WTC11 (cell line): Measurements from ENCODE around the gene ASB4. TPM values are rescaled to one million over a fixed set of nuclear protein-coding genes. Genes with fewer than 3 reads are reported as not detected.

Source experiments
- ATAC-seq: fragments of 200-7000 bp; cut with Tn5 transposase; 2 replicates; pipeline ENCODE4 v1.10.0; 2021; ENCODE audit warnings: mild to moderate bottlenecking, moderate library complexity
- CTCF ChIA-PET: fragments of 300-600 bp; sonication (Branson Sonifier 250); formaldehyde crosslinking; loops from one replicate; lab custom pipeline; 2021; ENCODE audit warnings: antibody characterized with exemption; lab: Charles Lee
- POLR2A ChIA-PET: fragments of 350-600 bp; sonication (Branson Sonifier 250); formaldehyde crosslinking; loops from one replicate; lab custom pipeline; 2021; ENCODE audit warnings: antibody characterized with exemption; lab: Charles Lee
- DNase-seq: peaks from one replicate; pipeline ENCODE4 v3.0.0; 2021; ENCODE audit warnings: low spot score
- H3K27ac Mint-ChIP-seq: 2 replicates; pipeline ENCODE4 v1.8.0; 2021; ENCODE audit warnings: mixed read lengths
- H3K27me3 Mint-ChIP-seq: 2 replicates; pipeline ENCODE4 v1.8.0; 2021; ENCODE audit warnings: low read depth, mild to moderate bottlenecking, moderate library complexity, mixed read lengths
- H3K36me3 Mint-ChIP-seq: 2 replicates; pipeline ENCODE4 v1.8.0; 2021; ENCODE audit warnings: mixed read lengths
- H3K4me1 Mint-ChIP-seq: 2 replicates; pipeline ENCODE4 v1.8.0; 2022; ENCODE audit warnings: mixed read lengths
- H3K4me3 Mint-ChIP-seq: 2 replicates; pipeline ENCODE4 v1.8.0; 2021; ENCODE audit warnings: mild to moderate bottlenecking, moderate library complexity, mixed read lengths
- H3K9me3 Mint-ChIP-seq: 2 replicates; pipeline ENCODE4 v1.8.0; 2021; ENCODE audit warnings: mixed read lengths
- FOXP1 ChIP-seq: sonication (generic); formaldehyde crosslinking; IDR thresholded peaks from 2 replicates; pipeline ENCODE4 v1.8.0; 2022; ENCODE audit warnings: missing genetic modification reagents, mild to moderate bottlenecking, moderate library complexity, borderline replicate concordance
- MYBL2 ChIP-seq: sonication (generic); formaldehyde crosslinking; IDR thresholded peaks from 2 replicates; pipeline ENCODE4 v1.8.1; 2023; ENCODE audit warnings: mild to moderate bottlenecking, moderate library complexity, missing genetic modification reagents
- NR1H2 ChIP-seq: sonication (generic); formaldehyde crosslinking; IDR thresholded peaks from 2 replicates; pipeline ENCODE4 v1.9.0; 2021; ENCODE audit warnings: mild to moderate bottlenecking, moderate library complexity, missing genetic modification reagents
- SMAD3 ChIP-seq: sonication (generic); formaldehyde crosslinking; IDR thresholded peaks from 2 replicates; pipeline ENCODE4 v1.8.0; 2022; ENCODE audit warnings: missing genetic modification reagents, mild to moderate bottlenecking, borderline replicate concordance
- SMAD4 ChIP-seq: sonication (generic); formaldehyde crosslinking; IDR thresholded peaks from 2 replicates; pipeline ENCODE4 v1.8.0; 2022; ENCODE audit warnings: mild to moderate bottlenecking, missing genetic modification reagents
- SOX15 ChIP-seq: fragments of 250-450 bp; sonication (Bioruptor Pico); IDR thresholded peaks from 2 replicates; pipeline ENCODE4 v1.9.0; 2021; ENCODE audit warnings: mild to moderate bottlenecking
- TP53 ChIP-seq: sonication (generic); formaldehyde crosslinking; IDR thresholded peaks from 2 replicates; pipeline ENCODE4 v1.8.1; 2023; ENCODE audit warnings: mild to moderate bottlenecking, missing genetic modification reagents
- ZNF416 ChIP-seq: fragments of 250-450 bp; sonication (Bioruptor Pico); IDR thresholded peaks from 2 replicates; pipeline ENCODE4 v1.9.0; 2021; ENCODE audit warnings: mild to moderate bottlenecking, inconsistent platforms
- total RNA-seq: library from RNA; stranded (reverse); gene quantifications from 3 replicates; pipeline ENCODE4 v1.2.3, GENCODE V29; 2021
- TF ChIP-seq, protein P1 (sequence below): fragments of 250-450 bp; sonication (Bioruptor Pico); IDR thresholded peaks from 2 replicates; pipeline ENCODE4 v1.9.0; 2021; ENCODE audit warnings: moderate library complexity, mild to moderate bottlenecking, inconsistent platforms, borderline replicate concordance
- TF ChIP-seq, protein P2 (sequence below): sonication (generic); formaldehyde crosslinking; IDR thresholded peaks from 2 replicates; pipeline ENCODE4 v1.8.1; 2023; ENCODE audit warnings: mild to moderate bottlenecking, missing genetic modification reagents, moderate library complexity
- TF ChIP-seq, protein P3 (sequence below): sonication (generic); formaldehyde crosslinking; IDR thresholded peaks from 2 replicates; pipeline ENCODE4 v1.8.0; 2023; ENCODE audit warnings: missing genetic modification reagents, mild to moderate bottlenecking, borderline replicate concordance
- TF ChIP-seq, protein P4 (sequence below): fragments of 250-450 bp; sonication (Bioruptor Pico); IDR thresholded peaks from 2 replicates; pipeline ENCODE4 v1.8.0; 2021; ENCODE audit warnings: mild to moderate bottlenecking
- TF ChIP-seq, protein P5 (sequence below): sonication (generic); formaldehyde crosslinking; IDR thresholded peaks from 2 replicates; pipeline ENCODE4 v1.8.0; 2023; ENCODE audit warnings: mild to moderate bottlenecking, missing genetic modification reagents
- TF ChIP-seq, protein P6 (sequence below): sonication (generic); formaldehyde crosslinking; IDR thresholded peaks from 2 replicates; pipeline ENCODE4 v1.8.1; 2022; ENCODE audit warnings: mild to moderate bottlenecking, missing genetic modification reagents, moderate library complexity, borderline replicate concordance

Gene ASB4
- total RNA-seq, 1 experiment from 2014 or later, result not detected

DNA sequence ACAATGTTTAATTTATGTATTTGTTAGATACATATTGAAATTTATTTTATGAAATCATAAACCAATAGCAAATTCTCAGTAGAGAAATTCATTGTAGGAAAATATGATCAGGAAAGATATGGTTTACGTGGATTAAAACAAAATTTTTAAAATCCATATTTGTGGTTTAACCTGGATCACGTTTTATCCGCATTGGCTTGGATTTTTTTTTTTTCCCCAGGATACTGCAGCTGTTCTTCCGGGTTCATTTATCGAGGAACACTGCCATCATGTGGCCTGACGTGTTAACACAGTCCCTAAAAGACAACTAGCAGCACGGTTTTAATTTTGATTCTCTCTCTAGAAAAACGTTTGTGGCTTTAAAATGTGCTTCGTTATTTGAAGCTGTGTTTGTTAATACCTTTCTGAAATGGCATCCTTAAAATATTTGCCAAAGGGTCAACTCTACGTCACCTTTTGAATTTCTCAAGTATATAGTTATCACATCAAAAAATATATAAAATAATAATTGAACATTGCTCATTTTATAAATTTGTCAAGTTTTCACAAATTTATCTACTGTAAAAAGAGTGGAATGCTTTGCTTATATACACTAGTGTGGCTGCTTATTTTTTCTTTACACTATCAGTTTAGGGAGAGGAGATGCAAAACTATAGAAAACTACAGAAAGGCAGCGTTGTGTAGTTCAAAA is 8.7 kb upstream of the ASB4 start:
- ATAC-seq, result peak; percentile 36
- ChIA-PET POLR2A (no interaction called here), CTCF (interaction anchor here (0.6 to 3.2 kb wide), 36 partner anchors 9 to 1188 kb away, joined by 3 to 36 read pairs (median 5); partner anchors contain the start of genes ASB4, PON1, PON3 and SGCE)
- TF ChIP-seq ZNF416 (no peak), SMAD3 (CRISPR knock-in tag) (no peak), SMAD4 (CRISPR knock-in tag) (no peak), TP53 (CRISPR knock-in tag) (no peak), FOXP1 (CRISPR knock-in tag) (no peak), MYBL2 (no peak)
- TF ChIP-seq, protein P1, sequence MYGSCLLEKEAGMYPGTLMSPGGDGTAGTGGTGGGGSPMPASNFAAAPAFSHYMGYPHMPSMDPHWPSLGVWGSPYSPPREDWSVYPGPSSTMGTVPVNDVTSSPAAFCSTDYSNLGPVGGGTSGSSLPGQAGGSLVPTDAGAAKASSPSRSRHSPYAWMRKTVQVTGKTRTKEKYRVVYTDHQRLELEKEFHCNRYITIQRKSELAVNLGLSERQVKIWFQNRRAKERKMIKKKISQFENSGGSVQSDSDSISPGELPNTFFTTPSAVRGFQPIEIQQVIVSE (CRISPR knock-in tag), result no peak
- TF ChIP-seq, protein P2, sequence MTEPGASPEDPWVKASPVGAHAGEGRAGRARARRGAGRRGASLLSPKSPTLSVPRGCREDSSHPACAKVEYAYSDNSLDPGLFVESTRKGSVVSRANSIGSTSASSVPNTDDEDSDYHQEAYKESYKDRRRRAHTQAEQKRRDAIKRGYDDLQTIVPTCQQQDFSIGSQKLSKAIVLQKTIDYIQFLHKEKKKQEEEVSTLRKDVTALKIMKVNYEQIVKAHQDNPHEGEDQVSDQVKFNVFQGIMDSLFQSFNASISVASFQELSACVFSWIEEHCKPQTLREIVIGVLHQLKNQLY, result no peak
- TF ChIP-seq, protein P3, sequence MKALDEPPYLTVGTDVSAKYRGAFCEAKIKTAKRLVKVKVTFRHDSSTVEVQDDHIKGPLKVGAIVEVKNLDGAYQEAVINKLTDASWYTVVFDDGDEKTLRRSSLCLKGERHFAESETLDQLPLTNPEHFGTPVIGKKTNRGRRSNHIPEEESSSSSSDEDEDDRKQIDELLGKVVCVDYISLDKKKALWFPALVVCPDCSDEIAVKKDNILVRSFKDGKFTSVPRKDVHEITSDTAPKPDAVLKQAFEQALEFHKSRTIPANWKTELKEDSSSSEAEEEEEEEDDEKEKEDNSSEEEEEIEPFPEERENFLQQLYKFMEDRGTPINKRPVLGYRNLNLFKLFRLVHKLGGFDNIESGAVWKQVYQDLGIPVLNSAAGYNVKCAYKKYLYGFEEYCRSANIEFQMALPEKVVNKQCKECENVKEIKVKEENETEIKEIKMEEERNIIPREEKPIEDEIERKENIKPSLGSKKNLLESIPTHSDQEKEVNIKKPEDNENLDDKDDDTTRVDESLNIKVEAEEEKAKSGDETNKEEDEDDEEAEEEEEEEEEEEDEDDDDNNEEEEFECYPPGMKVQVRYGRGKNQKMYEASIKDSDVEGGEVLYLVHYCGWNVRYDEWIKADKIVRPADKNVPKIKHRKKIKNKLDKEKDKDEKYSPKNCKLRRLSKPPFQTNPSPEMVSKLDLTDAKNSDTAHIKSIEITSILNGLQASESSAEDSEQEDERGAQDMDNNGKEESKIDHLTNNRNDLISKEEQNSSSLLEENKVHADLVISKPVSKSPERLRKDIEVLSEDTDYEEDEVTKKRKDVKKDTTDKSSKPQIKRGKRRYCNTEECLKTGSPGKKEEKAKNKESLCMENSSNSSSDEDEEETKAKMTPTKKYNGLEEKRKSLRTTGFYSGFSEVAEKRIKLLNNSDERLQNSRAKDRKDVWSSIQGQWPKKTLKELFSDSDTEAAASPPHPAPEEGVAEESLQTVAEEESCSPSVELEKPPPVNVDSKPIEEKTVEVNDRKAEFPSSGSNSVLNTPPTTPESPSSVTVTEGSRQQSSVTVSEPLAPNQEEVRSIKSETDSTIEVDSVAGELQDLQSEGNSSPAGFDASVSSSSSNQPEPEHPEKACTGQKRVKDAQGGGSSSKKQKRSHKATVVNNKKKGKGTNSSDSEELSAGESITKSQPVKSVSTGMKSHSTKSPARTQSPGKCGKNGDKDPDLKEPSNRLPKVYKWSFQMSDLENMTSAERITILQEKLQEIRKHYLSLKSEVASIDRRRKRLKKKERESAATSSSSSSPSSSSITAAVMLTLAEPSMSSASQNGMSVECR (CRISPR knock-in tag), result no peak
- TF ChIP-seq, protein P4, sequence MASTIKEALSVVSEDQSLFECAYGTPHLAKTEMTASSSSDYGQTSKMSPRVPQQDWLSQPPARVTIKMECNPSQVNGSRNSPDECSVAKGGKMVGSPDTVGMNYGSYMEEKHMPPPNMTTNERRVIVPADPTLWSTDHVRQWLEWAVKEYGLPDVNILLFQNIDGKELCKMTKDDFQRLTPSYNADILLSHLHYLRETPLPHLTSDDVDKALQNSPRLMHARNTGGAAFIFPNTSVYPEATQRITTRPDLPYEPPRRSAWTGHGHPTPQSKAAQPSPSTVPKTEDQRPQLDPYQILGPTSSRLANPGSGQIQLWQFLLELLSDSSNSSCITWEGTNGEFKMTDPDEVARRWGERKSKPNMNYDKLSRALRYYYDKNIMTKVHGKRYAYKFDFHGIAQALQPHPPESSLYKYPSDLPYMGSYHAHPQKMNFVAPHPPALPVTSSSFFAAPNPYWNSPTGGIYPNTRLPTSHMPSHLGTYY, result no peak
- H3K27me3 Mint-ChIP-seq, result no peaks in the 10 kb centered on the region
- peaks cover 20% of the 10 kb centered on the region for H3K4me1 Mint-ChIP-seq
- peak; percentile 58 for DNase-seq
- no peaks in the 10 kb centered on the region for H3K9me3 Mint-ChIP-seq
- H3K27ac Mint-ChIP-seq, result no peak overlapping the region
- H3K36me3 Mint-ChIP-seq, result no peaks in the 10 kb centered on the region
- no peak overlapping the region; the same call in 1 of the 2 replicates for H3K4me3 Mint-ChIP-seq

DNA sequence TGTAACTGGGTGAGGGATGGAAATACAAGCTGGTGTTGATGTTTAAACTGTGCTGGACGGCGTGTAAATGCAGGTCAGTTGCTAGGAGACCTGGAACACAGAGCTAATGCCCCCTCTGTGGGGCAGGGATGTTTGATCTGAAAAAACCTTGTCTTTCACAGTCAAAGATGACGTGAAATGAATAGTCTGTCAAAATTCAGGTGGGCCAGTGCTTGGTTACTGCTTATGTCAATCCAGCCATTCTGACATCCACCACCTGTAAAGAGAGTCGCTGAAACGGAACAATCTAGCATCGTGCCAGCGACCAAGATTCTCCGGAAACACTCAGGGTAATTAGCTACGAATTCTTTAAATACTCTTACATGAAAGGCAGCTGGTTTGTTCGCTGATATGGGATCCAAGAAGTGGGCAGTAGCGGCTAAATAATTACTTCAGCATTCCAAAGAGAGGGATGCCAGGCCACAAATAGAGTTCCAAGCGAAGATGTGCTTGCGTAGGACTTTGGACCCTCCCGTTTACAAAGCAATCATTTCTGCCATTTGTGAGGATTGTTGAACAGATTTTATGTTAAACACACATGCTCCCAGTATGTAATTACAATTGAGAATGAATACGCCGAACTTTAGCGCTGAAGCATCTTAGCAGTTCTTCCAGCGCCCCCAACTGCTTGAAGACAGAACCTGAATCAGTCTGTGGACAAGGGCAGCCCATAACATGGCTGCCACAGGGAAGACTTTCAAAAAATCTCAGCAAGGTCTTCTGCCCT is 7.3 kb upstream of the ASB4 start:
- Mint-ChIP-seq H3K4me1 (peaks cover 7% of the 10 kb centered on the region), H3K27me3 (no peaks in the 10 kb centered on the region), H3K27ac (no peak overlapping the region), H3K9me3 (peaks cover 11% of the 10 kb centered on the region), H3K4me3 (no peak overlapping the region), H3K36me3 (0 out of 2 replicates have a peak, but pooled peaks cover 6% of the 10 kb centered on the region)
- ChIA-PET POLR2A (no interaction called here), CTCF (interaction anchor here (1.0 to 3.2 kb wide), 10 partner anchors 50 to 1029 kb away, joined by 3 to 16 read pairs (median 6); partner anchors contain the start of genes PON1 and PON3)
- DNase-seq (peak; percentile 27), ATAC-seq (peak; percentile 85)
- TF ChIP-seq SOX15 (CRISPR knock-in tag), result no peak

DNA sequence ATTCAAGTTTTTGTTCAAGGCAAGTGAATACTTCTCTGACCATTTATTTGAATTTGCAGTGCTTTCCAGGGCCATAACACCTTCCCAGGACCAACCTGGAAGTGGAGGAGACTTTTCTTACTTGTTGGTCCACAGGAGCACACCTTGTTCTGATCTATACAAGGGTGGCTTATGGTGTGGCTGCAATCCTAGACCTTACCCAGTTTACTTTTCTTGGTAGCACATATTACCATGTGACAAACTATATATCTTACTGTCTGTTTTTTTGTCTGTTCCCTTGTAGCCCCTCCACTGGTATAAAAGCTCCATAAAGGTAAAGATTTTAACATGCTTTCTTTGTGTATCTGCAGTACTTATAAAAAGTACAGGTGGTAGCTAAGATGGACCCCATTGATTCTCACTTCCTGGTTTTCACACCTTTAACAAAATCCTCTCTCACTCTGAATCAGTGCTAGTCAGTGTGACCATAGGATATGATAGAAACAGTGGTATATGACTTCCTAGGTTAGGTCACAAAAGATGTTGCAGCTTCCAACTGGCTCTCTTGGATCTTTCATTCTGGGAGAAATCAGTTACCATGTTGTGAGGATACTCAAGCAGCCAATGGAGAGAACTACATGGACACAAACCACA is 5.6 kb upstream of the ASB4 start:
- Mint-ChIP-seq H3K36me3 (0 out of 2 replicates have a peak, but pooled peaks cover 6% of the 10 kb centered on the region), H3K4me3 (no peak overlapping the region), H3K27ac (no peak overlapping the region), H3K4me1 (peaks cover 9% of the 10 kb centered on the region), H3K27me3 (no peaks in the 10 kb centered on the region), H3K9me3 (peaks cover 11% of the 10 kb centered on the region)
- ATAC-seq (no peak), DNase-seq (no peak)
- ChIA-PET POLR2A (no interaction called here), CTCF (interaction anchor here (1.6 to 2.3 kb wide), 2 partner anchors 84 to 234 kb away, joined by 6 to 10 read pairs; partner anchors contain the start of gene PON3)
- TF ChIP-seq, protein P5, sequence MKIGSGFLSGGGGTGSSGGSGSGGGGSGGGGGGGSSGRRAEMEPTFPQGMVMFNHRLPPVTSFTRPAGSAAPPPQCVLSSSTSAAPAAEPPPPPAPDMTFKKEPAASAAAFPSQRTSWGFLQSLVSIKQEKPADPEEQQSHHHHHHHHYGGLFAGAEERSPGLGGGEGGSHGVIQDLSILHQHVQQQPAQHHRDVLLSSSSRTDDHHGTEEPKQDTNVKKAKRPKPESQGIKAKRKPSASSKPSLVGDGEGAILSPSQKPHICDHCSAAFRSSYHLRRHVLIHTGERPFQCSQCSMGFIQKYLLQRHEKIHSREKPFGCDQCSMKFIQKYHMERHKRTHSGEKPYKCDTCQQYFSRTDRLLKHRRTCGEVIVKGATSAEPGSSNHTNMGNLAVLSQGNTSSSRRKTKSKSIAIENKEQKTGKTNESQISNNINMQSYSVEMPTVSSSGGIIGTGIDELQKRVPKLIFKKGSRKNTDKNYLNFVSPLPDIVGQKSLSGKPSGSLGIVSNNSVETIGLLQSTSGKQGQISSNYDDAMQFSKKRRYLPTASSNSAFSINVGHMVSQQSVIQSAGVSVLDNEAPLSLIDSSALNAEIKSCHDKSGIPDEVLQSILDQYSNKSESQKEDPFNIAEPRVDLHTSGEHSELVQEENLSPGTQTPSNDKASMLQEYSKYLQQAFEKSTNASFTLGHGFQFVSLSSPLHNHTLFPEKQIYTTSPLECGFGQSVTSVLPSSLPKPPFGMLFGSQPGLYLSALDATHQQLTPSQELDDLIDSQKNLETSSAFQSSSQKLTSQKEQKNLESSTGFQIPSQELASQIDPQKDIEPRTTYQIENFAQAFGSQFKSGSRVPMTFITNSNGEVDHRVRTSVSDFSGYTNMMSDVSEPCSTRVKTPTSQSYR, result no peak
- TF ChIP-seq, protein P6, sequence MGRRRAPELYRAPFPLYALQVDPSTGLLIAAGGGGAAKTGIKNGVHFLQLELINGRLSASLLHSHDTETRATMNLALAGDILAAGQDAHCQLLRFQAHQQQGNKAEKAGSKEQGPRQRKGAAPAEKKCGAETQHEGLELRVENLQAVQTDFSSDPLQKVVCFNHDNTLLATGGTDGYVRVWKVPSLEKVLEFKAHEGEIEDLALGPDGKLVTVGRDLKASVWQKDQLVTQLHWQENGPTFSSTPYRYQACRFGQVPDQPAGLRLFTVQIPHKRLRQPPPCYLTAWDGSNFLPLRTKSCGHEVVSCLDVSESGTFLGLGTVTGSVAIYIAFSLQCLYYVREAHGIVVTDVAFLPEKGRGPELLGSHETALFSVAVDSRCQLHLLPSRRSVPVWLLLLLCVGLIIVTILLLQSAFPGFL (CRISPR knock-in tag), result no peak
- no peak for TF ChIP-seq NR1H2
